ENCODE results near the gene PLEKHG4B.

Gene PLEKHG4B

GRCh38 chr5:128446-128845 lies 36.5 kb downstream of the PLEKHG4B start:
- DNase-seq (ENCODE audit: extremely low read depth in 1 of 2, low read depth in 1 of 2): no peak

- no peak for DNase-seq (ENCODE audit: extremely low read depth in 1 of 2, low read depth in 1 of 2)
Observed at GRCh38 chr5:129148-129547, 37.2 kb downstream of the PLEKHG4B start.

DNA sequence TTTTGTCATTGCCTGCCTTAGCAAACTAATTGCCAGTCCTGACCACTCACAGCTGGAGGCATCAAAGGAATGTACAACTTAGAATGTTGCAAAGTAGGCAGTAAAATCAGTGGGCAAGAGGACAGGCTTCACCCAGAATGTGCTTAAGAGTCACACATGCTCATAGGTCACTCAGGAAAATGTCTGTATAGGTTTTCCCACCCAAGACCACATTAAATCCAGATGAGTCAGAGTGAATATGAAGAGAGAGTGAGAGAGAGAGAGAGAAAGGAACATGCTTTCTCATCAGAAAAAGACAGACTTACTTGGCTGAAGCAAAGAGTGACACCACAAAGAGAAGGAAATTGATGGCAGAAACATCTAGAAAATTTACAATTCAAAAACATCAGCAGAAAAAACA lies 37.9 kb downstream of the PLEKHG4B start:
- DNase-seq (ENCODE audit: extremely low read depth in 1 of 2, low read depth in 1 of 2): no peak

GRCh38 chr5:130601-131131 lies 38.7 kb downstream of the PLEKHG4B start:
- no peak for DNase-seq (ENCODE audit: extremely low read depth in 1 of 2, low read depth in 1 of 2)

DNA sequence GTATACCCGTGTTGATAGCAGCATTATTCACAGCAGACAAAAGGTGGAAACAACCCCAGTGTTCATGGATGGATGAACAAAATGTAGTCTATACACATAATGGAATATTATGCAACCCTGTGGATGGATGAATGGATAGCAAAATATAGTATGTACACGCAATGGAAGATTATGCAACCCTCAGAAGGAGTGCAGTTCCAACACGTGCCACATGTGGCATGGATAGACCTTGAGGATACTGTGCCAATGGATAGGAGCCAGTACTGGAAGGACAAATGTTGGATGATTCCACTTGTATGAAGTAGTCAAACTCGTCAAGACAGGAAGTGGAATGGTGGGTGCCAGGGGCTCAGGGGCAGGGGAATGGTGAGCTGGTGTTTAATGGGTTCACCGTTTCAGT lies 44.9 kb downstream of the PLEKHG4B start:
- DNase-seq (ENCODE audit: extremely low read depth in 1 of 2, low read depth in 1 of 2): no peak

DNA sequence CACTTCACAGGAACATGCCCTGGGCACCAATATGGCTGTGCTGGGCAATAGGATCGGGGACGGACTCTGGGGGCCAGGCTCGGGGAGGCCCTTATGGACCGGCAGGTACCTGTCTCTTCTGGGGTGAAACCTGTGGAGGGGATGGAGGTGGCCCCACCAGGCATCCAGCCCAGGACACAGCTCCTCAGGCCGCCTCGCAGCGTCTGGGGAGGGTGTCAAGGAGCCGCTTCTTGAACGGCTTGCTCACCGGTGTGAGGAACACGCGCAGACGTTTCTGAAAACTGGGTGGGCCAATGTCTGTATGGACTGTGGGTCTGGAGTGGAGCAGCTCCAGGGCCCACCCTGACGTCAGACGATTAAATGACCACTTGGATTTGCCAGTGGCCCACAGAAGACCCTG lies 45.8 kb downstream of the PLEKHG4B start:
- DNase-seq (ENCODE audit: extremely low read depth in 1 of 2, low read depth in 1 of 2): no peak

DNA sequence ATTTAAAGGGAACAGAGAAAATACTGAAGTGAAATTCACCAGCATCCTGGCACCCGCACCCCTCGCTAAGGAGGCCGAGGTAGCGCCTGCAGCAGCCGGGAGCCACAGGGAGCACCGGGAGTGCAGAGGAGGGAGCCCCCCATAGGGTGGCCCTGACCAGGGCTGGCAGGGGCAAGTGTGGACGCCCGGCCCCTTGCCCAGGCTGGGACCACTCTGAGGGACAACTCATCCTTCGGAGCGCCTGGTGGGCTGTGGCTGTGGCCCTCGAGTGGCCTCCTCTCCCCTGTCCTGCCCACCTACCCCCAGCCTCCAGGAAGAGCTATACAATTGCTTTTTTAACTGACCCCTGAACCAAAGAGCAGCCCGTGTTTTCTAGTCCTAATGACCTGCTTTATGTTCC lies 47.0 kb downstream of the PLEKHG4B start:
- no peak for DNase-seq (ENCODE audit: extremely low read depth in 1 of 2, low read depth in 1 of 2)

DNA sequence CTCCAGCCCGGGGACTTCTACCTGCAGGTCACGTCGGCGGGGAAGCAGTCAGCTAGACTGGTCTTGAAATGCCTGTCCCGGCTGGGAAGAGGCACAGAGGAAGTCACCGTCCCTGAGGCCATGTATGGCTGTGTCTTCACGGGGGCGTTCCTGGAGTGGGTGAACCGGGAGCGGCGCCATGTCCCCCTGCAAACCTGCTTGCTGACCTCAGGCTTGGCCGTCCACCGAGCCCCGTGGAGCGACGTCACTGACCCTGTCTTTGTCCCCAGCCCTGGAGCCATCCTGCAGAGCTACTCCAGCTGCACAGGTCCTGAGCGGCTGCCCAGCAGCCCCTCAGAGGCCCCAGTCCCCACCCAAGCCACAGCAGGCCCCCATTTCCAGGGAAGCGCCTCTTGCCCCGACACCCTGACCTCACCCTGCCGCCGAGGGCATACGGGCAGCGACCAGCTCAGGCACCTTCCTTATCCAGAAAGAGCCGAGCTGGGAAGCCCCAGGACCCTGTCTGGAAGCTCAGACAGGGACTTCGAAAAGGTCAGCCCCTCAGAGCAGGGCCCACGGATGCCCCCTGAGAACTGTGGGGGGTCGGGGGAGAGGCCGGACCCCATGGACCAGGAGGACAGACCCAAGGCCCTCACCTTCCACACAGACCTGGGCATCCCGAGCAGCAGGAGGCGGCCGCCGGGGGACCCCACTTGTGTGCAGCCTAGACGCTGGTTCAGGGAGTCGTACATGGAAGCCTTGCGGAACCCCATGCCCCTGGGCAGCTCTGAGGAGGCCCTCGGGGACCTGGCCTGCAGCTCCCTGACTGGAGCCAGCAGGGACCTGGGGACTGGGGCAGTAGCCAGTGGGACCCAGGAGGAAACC lies 47.8 kb downstream of the PLEKHG4B start:
- DNase-seq (ENCODE audit: extremely low read depth in 1 of 2, low read depth in 1 of 2): no peak

- no peak for DNase-seq (ENCODE audit: extremely low read depth in 1 of 2, low read depth in 1 of 2)
Observed at GRCh38 chr5:140443-140829, 48.5 kb downstream of the PLEKHG4B start.

GRCh38 chr5:141211-141610 lies 49.2 kb downstream of the PLEKHG4B start:
- DNase-seq (ENCODE audit: extremely low read depth in 1 of 2, low read depth in 1 of 2): no peak

- no peak for DNase-seq (ENCODE audit: extremely low read depth in 1 of 2, low read depth in 1 of 2)
Observed at GRCh38 chr5:141761-142160, 49.8 kb downstream of the PLEKHG4B start.

DNA sequence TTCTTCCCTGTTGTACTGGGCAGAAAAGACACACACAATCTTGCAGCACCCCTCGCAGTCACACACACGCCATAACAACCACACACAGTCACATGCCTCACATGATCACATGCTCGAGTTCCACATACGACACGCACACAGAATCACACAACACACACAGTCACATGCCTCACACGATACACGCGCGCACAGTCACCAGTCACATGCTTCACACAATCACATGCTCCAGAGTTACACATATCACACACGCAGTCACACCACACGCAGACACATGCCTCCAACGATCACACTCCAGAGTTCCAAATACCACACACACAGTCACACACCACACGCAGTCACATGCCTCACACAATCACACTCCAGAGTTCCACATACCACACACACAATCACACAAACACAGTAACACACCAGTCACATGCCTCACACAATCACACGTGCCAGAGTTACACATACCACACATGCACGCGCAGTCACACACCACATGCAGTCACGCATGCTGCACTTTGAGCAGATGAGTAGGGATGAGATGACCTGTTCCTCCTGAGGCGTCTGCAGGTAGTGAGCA lies 50.4 kb downstream of the PLEKHG4B start:
- DNase-seq (ENCODE audit: extremely low read depth in 1 of 2, low read depth in 1 of 2): no peak

DNA sequence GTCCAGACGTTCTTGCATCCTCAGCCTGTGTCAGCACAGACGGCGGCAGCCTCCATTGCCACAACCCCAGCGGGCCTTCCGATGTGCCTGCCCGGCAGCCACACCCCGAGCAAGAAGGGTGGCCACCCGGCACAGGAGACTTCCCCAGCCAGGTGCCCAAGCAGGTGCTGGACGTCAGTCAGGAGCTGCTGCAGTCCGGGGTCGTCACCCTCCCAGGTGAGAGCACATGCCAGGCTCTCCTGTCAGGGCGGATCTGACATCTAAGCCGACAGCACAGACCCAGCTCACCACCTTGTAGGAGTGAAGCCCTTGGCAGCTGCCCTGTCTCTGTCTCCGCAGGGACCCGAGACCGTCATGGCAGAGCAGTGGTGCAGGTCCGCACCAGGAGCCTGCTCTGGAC lies 51.1 kb downstream of the PLEKHG4B start:
- DNase-seq (ENCODE audit: extremely low read depth in 1 of 2, low read depth in 1 of 2): no peak

GRCh38 chr5:144941-145340 lies 53.0 kb downstream of the PLEKHG4B start:
- DNase-seq (ENCODE audit: extremely low read depth in 1 of 2, low read depth in 1 of 2): no peak

- DNase-seq (ENCODE audit: extremely low read depth in 1 of 2, low read depth in 1 of 2): no peak
Observed at GRCh38 chr5:145585-146323, 53.8 kb downstream of the PLEKHG4B start.

GRCh38 chr5:147751-148150 lies 55.8 kb downstream of the PLEKHG4B start:
- no peak for DNase-seq (ENCODE audit: extremely low read depth in 1 of 2, low read depth in 1 of 2)

DNA sequence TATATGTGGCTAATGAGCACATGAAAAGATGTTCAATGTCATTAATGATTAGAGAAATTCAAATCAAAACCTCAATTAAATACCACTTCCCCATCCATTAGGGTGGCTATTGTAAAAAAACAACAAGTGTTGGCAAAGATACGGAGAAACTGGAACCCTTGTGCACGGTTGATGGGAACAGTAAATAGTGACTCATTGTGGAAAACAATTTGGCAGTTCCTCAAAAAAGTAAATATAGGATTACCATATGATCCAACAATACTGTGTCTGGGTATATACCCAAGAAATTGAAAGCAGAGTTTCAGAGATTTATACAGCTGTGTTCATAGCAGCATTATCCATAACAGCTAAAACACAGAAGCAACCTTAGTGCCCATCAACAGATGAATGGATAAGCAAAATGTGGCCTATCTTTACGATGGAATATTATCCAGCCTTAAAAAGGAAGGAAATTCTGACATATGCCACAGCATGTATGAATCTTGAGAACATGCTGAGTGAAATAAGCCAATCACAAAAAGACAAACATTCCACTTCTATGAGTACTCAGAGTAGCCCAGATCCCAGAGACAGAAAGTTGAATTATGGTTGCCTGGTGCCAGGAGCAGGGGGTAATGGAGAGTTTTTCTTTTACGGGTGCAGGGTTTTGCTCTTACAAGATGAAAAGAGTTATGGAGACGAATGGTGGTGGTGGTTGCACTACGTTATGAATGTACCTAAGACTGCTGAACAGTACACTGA lies 57.9 kb downstream of the PLEKHG4B start:
- no peak for DNase-seq (ENCODE audit: extremely low read depth in 1 of 2, low read depth in 1 of 2)

- no peak for DNase-seq (ENCODE audit: extremely low read depth in 1 of 2, low read depth in 1 of 2)
Observed at GRCh38 chr5:150746-151145, 58.8 kb downstream of the PLEKHG4B start.

- DNase-seq (ENCODE audit: extremely low read depth in 1 of 2, low read depth in 1 of 2): no peak
Observed at GRCh38 chr5:152077-152476, 60.1 kb downstream of the PLEKHG4B start.

GRCh38 chr5:153256-153655 lies 61.3 kb downstream of the PLEKHG4B start:
- no peak for DNase-seq (ENCODE audit: extremely low read depth in 1 of 2, low read depth in 1 of 2)

- no peak for DNase-seq (ENCODE audit: extremely low read depth in 1 of 2, low read depth in 1 of 2)
Observed at GRCh38 chr5:154236-154635, 62.3 kb downstream of the PLEKHG4B start.
